ENCODE measurements around the gene RNF208.
A peak's percentile ranks its signal among the peaks of the same experiment; 100 is the strongest.

RNF208 gene

DNA sequence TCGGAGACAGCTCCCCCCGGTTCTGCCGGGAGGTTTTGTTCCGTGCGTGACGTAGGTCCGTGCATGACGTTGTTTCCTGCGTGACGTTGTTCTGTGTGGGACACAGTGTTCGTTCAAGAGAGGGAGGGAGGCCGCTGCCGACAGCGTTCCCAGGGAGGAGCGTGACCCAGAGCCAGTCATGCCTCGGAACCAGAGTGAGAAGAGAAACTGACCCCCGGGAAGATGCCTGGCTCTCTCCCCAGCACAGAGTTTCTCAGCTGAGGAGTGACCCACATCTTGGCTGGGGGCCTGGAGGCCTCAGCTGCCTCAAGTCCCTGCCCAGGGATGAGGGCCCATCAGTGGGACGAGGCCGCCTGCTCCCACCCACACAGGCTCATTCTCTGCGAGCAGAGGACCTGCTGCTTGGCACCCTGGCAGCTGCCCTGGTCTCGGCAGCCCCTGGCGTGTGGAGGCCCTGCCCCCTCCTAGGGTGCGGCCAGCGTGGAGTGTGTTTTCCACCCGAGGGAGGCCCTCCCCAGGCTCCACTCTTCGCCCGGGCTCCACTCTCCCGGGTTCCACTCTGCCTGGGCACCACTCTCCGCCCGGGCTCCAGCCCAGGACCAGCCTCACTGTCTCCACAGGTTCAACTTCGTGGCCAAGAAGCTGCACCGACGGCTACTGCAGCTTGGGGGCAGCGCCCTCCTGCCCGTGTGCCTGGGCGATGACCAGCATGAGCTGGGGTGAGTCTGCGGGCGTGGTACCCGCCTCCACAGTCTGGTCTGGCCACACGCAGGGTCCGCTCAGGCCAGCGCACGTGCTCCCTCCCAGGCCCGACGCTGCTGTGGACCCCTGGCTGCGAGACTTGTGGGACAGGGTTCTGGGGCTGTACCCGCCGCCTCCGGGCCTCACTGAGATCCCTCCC, 8.6 kb downstream of the RNF208 start:
- Histone ChIP-seq H3K27me3 (ENCODE audit: insufficient read depth, low read length, poor library complexity, severe bottlenecking) (no peaks in the 10 kb centered on the region), H3K9ac (ENCODE audit: low read depth, low read length, poor library complexity, severe bottlenecking) (no peak overlapping the region), H3K9me3 (ENCODE audit: insufficient read depth, low read depth, low read length) (no peaks in the 10 kb centered on the region), H3K36me3 (ENCODE audit: insufficient read depth, low read length) (no peaks in the 10 kb centered on the region), H3K4me1 (ENCODE audit: insufficient read depth, low read length, poor library complexity, severe bottlenecking) (no peaks in the 10 kb centered on the region), H4K20me1 (ENCODE audit: insufficient read depth, low read length, poor library complexity, severe bottlenecking) (no peaks in the 10 kb centered on the region), H3F3A (ENCODE audit: low read depth) (no peaks in the 10 kb centered on the region), H3K9me2 (replicated peaks; ENCODE audit: low read depth, low read length) (no peaks in the 10 kb centered on the region), H3K4me2 (ENCODE audit: low read depth, low read length, poor library complexity, severe bottlenecking) (no peak overlapping the region), H2AFZ (ENCODE audit: low read length) (no peak overlapping the region), H3K4me3 (ENCODE audit: low read length, poor library complexity, severe bottlenecking) (no peak overlapping the region), H3K79me2 (ENCODE audit: insufficient read depth, low read length) (no peaks in the 10 kb centered on the region)
- TF ChIP-seq EZH2phosphoT487 (IDR thresholded peaks at IDR 0.05; ENCODE audit: borderline replicate concordance), result no peak
- TF ChIP-seq CTCF (conservative IDR thresholded peaks at IDR 0.05; ENCODE audit: low read length), result peak; percentile 25; the same call in 1 of the 2 replicates

DNA sequence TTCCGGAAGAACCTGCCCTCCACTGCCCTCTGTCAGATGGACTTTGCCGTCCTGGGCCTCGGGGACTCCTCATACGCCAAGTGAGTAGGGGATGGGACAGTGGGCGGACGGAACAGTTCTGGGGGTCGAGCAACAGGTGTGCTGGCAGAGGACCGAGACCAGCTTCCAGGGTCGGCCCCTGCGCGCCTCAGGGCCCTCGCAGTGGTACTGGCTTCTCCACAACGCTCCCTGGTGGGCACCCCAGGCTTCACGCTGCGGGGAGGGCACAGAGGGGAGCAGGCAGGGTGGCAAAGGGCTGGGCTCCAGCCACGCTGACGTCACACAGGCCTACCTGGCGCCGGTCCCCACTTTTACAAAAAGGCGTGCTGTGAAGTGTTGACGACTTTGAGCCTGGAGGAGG, 9.5 kb downstream of the RNF208 start:
- no peaks in the 10 kb centered on the region for H3K27me3 ChIP-seq (ENCODE audit: insufficient read depth, low read length, poor library complexity, severe bottlenecking)
- H3K9me2 ChIP-seq (replicated peaks; ENCODE audit: low read depth, low read length), result no peaks in the 10 kb centered on the region
- TF ChIP-seq EZH2phosphoT487 (IDR thresholded peaks at IDR 0.05; ENCODE audit: borderline replicate concordance), result no peak
- H3K9ac ChIP-seq (ENCODE audit: low read depth, low read length, poor library complexity, severe bottlenecking), result no peak overlapping the region
- no peaks in the 10 kb centered on the region for H3K9me3 ChIP-seq (ENCODE audit: insufficient read depth, low read depth, low read length)
- H3K36me3 ChIP-seq (ENCODE audit: insufficient read depth, low read length), result no peaks in the 10 kb centered on the region
- H2AFZ ChIP-seq (ENCODE audit: low read length), result no peak overlapping the region
- peaks cover 1% of the 10 kb centered on the region for H3K4me1 ChIP-seq (ENCODE audit: insufficient read depth, low read length, poor library complexity, severe bottlenecking)
- H4K20me1 ChIP-seq (ENCODE audit: insufficient read depth, low read length, poor library complexity, severe bottlenecking), result no peaks in the 10 kb centered on the region
- H3F3A ChIP-seq (ENCODE audit: low read depth), result no peaks in the 10 kb centered on the region
- H3K79me2 ChIP-seq (ENCODE audit: insufficient read depth, low read length), result peaks cover 5% of the 10 kb centered on the region; the same call in 1 of the 2 replicates
- H3K4me2 ChIP-seq (ENCODE audit: low read depth, low read length, poor library complexity, severe bottlenecking), result no peak overlapping the region
- H3K4me3 ChIP-seq (ENCODE audit: low read length, poor library complexity, severe bottlenecking), result no peak overlapping the region

DNA sequence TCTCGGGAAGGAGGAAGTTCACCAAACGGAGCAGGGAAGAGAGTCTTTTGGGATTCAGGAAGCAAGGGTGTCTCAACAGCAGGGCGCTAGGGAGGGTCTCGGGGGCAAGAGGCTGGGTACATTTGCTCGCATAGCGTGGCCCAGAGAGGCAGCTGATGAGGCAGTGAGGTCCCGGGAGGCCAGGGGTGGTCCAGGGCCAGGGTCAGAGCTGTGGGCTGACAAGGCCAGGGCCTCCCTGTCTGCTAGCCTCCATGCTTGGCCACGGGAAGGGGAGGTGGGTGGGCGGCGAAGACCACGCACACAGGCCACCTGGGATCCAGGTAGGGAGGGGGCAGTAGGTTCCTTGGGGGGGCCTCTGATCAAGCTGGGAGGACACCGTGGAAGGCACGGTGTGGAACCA, 10.5 kb downstream of the RNF208 start:
- Histone ChIP-seq H3K9ac (ENCODE audit: low read depth, low read length, poor library complexity, severe bottlenecking) (no peak overlapping the region), H4K20me1 (ENCODE audit: insufficient read depth, low read length, poor library complexity, severe bottlenecking) (peaks cover 5% of the 10 kb centered on the region), H3K4me2 (ENCODE audit: low read depth, low read length, poor library complexity, severe bottlenecking) (no peak overlapping the region), H3K36me3 (ENCODE audit: insufficient read depth, low read length) (no peaks in the 10 kb centered on the region), H3K4me3 (ENCODE audit: low read length, poor library complexity, severe bottlenecking) (no peak overlapping the region), H2AFZ (ENCODE audit: low read length) (no peak overlapping the region), H3K4me1 (ENCODE audit: insufficient read depth, low read length, poor library complexity, severe bottlenecking) (peaks cover 11% of the 10 kb centered on the region), H3K9me3 (ENCODE audit: insufficient read depth, low read depth, low read length) (no peaks in the 10 kb centered on the region), H3F3A (ENCODE audit: low read depth) (no peaks in the 10 kb centered on the region), H3K9me2 (replicated peaks; ENCODE audit: low read depth, low read length) (no peaks in the 10 kb centered on the region), H3K27me3 (ENCODE audit: insufficient read depth, low read length, poor library complexity, severe bottlenecking) (no peaks in the 10 kb centered on the region), H3K79me2 (ENCODE audit: insufficient read depth, low read length) (peaks cover 15% of the 10 kb centered on the region)
- TF ChIP-seq EZH2phosphoT487 (IDR thresholded peaks at IDR 0.05; ENCODE audit: borderline replicate concordance), result no peak
- TF ChIP-seq CTCF (conservative IDR thresholded peaks at IDR 0.05; ENCODE audit: low read length), result no peak
